Effector memory CD4-positive, alpha-beta T cell (primary cell): ENCODE measurements around the gene MSI2.

ENCODE experiments used
- DNase-seq, 3 donors: peaks; one replicate each; pipeline ENCODE4 v3.0.0-alpha.2; 2020
- H3K27ac ChIP-seq: 2 replicates; pipeline ENCODE4 v1.7.0; 2013; ENCODE audit warnings: mild to moderate bottlenecking, low read length, moderate library complexity; ENCODE audit not compliant: insufficient read depth, poor library complexity, severe bottlenecking
- H3K27me3 ChIP-seq: replicated peaks from 2 replicates; pipeline ENCODE4 v1.7.0; 2013; ENCODE audit warnings: mild to moderate bottlenecking, low read length; ENCODE audit not compliant: insufficient read depth, control insufficient read depth, poor library complexity, severe bottlenecking
- H3K36me3 ChIP-seq: 2 replicates; pipeline ENCODE4 v1.7.0; 2013; ENCODE audit warnings: mild to moderate bottlenecking, low read length, moderate library complexity; ENCODE audit not compliant: control insufficient read depth, insufficient read depth
- H3K4me1 ChIP-seq: 2 replicates; pipeline ENCODE4 v1.7.0; 2013; ENCODE audit warnings: low read length, mild to moderate bottlenecking; ENCODE audit not compliant: control insufficient read depth, insufficient read depth, poor library complexity, severe bottlenecking
- H3K4me3 ChIP-seq: 2 replicates; pipeline ENCODE4 v1.7.0; 2013; ENCODE audit warnings: low read length, low read depth, mild to moderate bottlenecking; ENCODE audit not compliant: insufficient read depth, poor library complexity, severe bottlenecking
- H3K9me3 ChIP-seq: 2 replicates; pipeline ENCODE4 v1.7.0; 2013; ENCODE audit warnings: mild to moderate bottlenecking, low read length, moderate library complexity; ENCODE audit not compliant: control insufficient read depth

MSI2 gene

DNA sequence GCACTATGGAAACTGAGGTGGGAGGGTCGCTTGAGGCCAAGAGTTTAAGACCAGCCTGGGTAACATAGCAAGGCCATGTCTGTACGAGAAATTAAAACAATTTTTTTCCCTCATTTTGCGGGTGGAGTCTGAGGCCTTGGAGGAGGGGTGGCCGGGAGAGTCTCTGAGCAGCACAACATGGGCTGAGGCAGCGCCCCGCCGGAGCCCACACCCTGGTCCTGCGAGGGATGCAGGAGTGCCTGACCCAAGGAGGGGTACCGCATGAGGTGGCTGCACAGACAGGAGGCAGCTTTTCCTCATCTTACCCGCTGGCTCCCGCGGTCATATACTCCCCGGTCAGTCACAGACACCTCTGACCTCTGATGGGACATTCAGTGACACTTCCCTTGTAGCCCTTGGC is 67.7 kb downstream of the MSI2 start:
- Histone ChIP-seq H3K36me3 (peaks cover 9% of the 10 kb centered on the region), H3K27ac (no peak overlapping the region), H3K27me3 (no peaks in the 10 kb centered on the region), H3K4me3 (no peak overlapping the region), H3K4me1 (no peaks in the 10 kb centered on the region), H3K9me3 (no peaks in the 10 kb centered on the region)
- no peak for DNase-seq

GRCh38 chr17:57324631-57325030 is 68.3 kb downstream of the MSI2 start:
- no peaks in the 10 kb centered on the region for H3K27me3 ChIP-seq
- H3K9me3 ChIP-seq, result no peaks in the 10 kb centered on the region
- H3K27ac ChIP-seq, result no peak overlapping the region
- peaks cover 9% of the 10 kb centered on the region for H3K36me3 ChIP-seq
- no peaks in the 10 kb centered on the region for H3K4me1 ChIP-seq
- DNase-seq, result no peak
- H3K4me3 ChIP-seq, result no peak overlapping the region

DNA sequence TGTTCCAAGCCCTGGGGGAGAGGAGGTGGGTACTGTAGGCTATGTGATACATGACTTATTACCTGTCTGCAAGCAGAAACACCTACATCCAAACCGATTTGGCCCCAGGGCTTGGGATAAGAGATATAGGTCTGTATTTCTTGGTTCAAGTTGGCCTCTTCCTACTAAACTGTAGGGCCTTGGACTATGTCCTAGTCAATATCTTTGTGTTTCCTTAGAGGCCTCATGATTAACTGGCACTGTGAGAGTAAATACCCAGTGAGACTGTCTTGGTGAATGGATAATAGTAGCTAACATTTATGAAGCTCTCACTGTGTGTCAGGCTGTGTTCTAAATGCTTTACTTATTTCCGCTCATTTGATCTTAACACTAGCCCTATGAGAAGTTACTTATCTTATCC is 70.0 kb downstream of the MSI2 start:
- H3K9me3 ChIP-seq, result no peaks in the 10 kb centered on the region
- H3K27ac ChIP-seq, result no peak overlapping the region
- peaks cover 9% of the 10 kb centered on the region for H3K36me3 ChIP-seq
- H3K27me3 ChIP-seq, result no peaks in the 10 kb centered on the region
- DNase-seq, result no peak
- no peaks in the 10 kb centered on the region for H3K4me1 ChIP-seq
- no peak overlapping the region for H3K4me3 ChIP-seq

DNA sequence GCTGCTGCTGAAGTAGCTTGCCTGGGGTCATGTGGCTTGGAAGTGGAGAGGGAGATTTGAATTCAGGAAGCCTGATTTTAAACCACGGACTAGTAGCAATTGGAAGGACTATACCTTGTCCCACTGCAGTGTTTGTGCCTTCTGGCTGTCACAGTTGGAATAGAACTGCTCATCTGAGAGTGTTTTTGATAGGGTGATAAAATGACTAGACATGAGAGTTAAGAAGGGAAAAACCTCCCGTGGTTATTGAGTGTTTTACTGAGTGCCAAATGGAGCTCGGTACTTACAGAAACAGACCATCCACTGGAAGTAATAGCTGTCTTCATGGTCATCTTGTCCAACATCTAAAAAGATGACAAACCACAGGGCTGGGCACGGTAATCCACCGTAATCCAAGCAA is 70.4 kb downstream of the MSI2 start:
- Histone ChIP-seq H3K9me3 (no peaks in the 10 kb centered on the region), H3K4me1 (no peaks in the 10 kb centered on the region), H3K36me3 (peaks cover 9% of the 10 kb centered on the region), H3K27me3 (no peaks in the 10 kb centered on the region), H3K27ac (no peak overlapping the region), H3K4me3 (no peak overlapping the region)
- DNase-seq, result no peak

DNA sequence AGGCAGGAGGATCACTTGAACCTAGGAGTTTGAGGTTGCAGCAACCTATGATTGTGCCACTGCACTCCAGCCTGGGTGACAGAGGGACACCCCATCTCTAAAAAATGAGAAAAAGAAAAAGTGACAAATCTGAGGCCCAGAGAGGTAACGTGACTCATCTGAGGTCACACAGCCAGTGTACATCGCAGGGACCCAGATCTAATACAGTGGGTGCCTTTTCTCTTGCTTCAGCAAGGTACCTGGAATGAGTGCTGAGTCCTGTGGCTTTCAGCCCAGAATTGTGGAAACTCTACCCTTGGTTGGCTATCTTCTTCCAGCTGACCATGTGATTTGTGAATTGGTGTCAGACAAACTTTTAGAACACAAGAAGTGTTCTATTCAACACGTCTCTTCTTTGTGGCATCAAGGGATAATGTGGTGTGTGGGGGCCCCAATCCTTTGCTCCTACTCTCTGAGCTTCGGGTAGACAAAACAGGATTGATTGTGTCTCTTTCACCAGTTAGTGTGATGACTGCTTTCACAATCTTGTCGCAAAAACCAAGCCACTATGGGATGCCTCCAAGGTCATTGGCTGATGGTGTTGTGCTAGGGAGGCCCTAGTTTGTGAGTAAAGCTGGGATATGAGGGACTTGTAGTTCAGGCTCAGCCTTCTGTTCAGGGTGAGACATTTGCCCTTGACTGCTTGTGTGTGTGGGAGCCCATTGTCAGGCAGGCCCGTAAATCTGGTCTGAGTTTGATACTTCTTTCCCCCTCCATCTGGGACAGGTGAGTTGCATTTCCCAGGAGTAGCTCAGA is 71.0 kb downstream of the MSI2 start:
- no peak for DNase-seq
- H3K9me3 ChIP-seq, result no peaks in the 10 kb centered on the region
- peaks cover 9% of the 10 kb centered on the region for H3K36me3 ChIP-seq
- no peak overlapping the region for H3K27ac ChIP-seq
- H3K4me1 ChIP-seq, result no peaks in the 10 kb centered on the region
- H3K4me3 ChIP-seq, result no peak overlapping the region
- H3K27me3 ChIP-seq, result no peaks in the 10 kb centered on the region

GRCh38 chr17:57328109-57328882 is 72.0 kb downstream of the MSI2 start:
- DNase-seq, result no peak
- Histone ChIP-seq H3K4me3 (no peak overlapping the region), H3K36me3 (peaks cover 5% of the 10 kb centered on the region), H3K27ac (no peak overlapping the region), H3K27me3 (no peaks in the 10 kb centered on the region), H3K9me3 (no peaks in the 10 kb centered on the region), H3K4me1 (no peaks in the 10 kb centered on the region)

- no peak for DNase-seq
- Histone ChIP-seq H3K4me1 (no peaks in the 10 kb centered on the region), H3K27ac (no peak overlapping the region), H3K27me3 (no peaks in the 10 kb centered on the region), H3K9me3 (no peaks in the 10 kb centered on the region), H3K36me3 (no peaks in the 10 kb centered on the region), H3K4me3 (no peak overlapping the region)
Measured at GRCh38 chr17:57329380-57330214, 73.3 kb downstream of the MSI2 start.

GRCh38 chr17:57330587-57330986 is 74.3 kb downstream of the MSI2 start:
- Histone ChIP-seq H3K4me1 (no peaks in the 10 kb centered on the region), H3K4me3 (no peak overlapping the region), H3K27ac (no peak overlapping the region), H3K9me3 (no peaks in the 10 kb centered on the region), H3K36me3 (no peaks in the 10 kb centered on the region), H3K27me3 (no peaks in the 10 kb centered on the region)
- DNase-seq, result no peak

- Histone ChIP-seq H3K9me3 (no peaks in the 10 kb centered on the region), H3K27ac (no peak overlapping the region), H3K4me3 (no peak overlapping the region), H3K27me3 (no peaks in the 10 kb centered on the region), H3K36me3 (no peaks in the 10 kb centered on the region), H3K4me1 (no peaks in the 10 kb centered on the region)
- DNase-seq, result no peak
Measured at GRCh38 chr17:57331423-57331822, 75.1 kb downstream of the MSI2 start.
